ENCODE data around the gene SCTR. TPM values are rescaled to one million over a fixed set of nuclear protein-coding genes. Genes with fewer than 3 reads are reported as not detected.

Gene SCTR
- total and polyA plus RNA-seq, 2 of the 13 experiments (the other 11 are each of a cell fraction or from before 2014, with no cell fraction given), result not detected

GRCh38 chr2:119488245-119489214, 35.8 kb downstream of the SCTR start (continued):
- TF ChIP-seq LRRFIP1 (CRISPR knock-in tag; conservative IDR thresholded peaks at IDR 0.05), result no peak
- no peak for TF ChIP-seq MXD3 (CRISPR knock-in tag; IDR thresholded peaks at IDR 0.05)
- TF ChIP-seq ZNF609 (CRISPR knock-in tag; IDR thresholded peaks at IDR 0.05; ENCODE audit: borderline replicate concordance), result no peak
- no peak for TF ChIP-seq YEATS4 (CRISPR knock-in tag; IDR thresholded peaks at IDR 0.05; ENCODE audit: borderline replicate concordance)
- no peak for TF ChIP-seq ZBTB39 (CRISPR knock-in tag; IDR thresholded peaks at IDR 0.05)
- no peak for TF ChIP-seq TEAD2 (CRISPR knock-in tag; IDR thresholded peaks at IDR 0.05)
- TF ChIP-seq ZBTB42 (CRISPR knock-in tag; IDR thresholded peaks at IDR 0.05), result no peak
- no peak for TF ChIP-seq HIVEP1 (CRISPR knock-in tag; IDR thresholded peaks at IDR 0.05)
- no peak for TF ChIP-seq CBX2 (IDR thresholded peaks at IDR 0.05; ENCODE audit: low read depth, low read length)
- TF ChIP-seq CBX2 (CRISPR knock-in tag; IDR thresholded peaks at IDR 0.05; ENCODE audit: low read depth), result no peak
- TF ChIP-seq ZFP41 (CRISPR knock-in tag; IDR thresholded peaks at IDR 0.05; ENCODE audit: borderline replicate concordance), result no peak
- TF ChIP-seq CHCHD3 (CRISPR knock-in tag; IDR thresholded peaks at IDR 0.05), result no peak
